ENCODE results near the gene HSPA4.

DNA sequence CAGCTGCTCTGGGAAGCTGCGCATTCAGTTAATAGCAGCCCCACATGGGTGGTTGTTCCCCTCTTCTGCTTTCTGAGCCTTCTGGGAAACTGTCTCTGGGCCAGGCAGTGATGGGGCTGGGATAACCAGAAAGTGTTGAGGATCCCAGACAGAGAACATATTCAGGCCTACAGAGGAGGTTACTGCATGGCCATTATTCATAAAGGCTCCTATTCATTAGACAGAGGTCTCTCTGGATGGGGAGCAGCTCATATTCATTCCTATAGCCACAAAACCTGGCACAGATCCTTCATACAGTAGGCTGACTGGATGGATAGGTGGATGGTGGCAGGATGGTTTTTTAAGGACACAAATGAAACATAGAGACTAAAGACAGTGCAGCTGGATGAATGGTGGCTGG lies 76.3 kb downstream of the HSPA4 start:
- no peak for TF ChIP-seq POLR2A (IDR thresholded peaks at IDR 0.05; ENCODE audit: low read length)
- no peak for TF ChIP-seq GATA1 (IDR thresholded peaks at IDR 0.05; ENCODE audit: low read depth, low read length)
